HUES48 (cell line): Measurements from ENCODE around the gene IQGAP2.

Experiments
- H3K27ac ChIP-seq: one replicate; pipeline ENCODE4 v1.7.0; 2013; ENCODE audit warnings: low read depth, low read length, inconsistent platforms
- H3K27me3 ChIP-seq: 2 replicates; pipeline ENCODE4 v1.6.1; 2013; ENCODE audit warnings: mild to moderate bottlenecking, low read length; ENCODE audit not compliant: control insufficient read depth, insufficient read depth
- H3K36me3 ChIP-seq: 2 replicates; pipeline ENCODE4 v1.6.1; 2013; ENCODE audit warnings: low read length; ENCODE audit not compliant: control insufficient read depth, insufficient read depth
- H3K4me1 ChIP-seq: 2 replicates; pipeline ENCODE4 v1.6.1; 2013; ENCODE audit warnings: mild to moderate bottlenecking, low read length; ENCODE audit not compliant: control insufficient read depth, insufficient read depth
- H3K4me3 ChIP-seq: 2 replicates; pipeline ENCODE4 v1.5.1; 2013; ENCODE audit warnings: mild to moderate bottlenecking, low read depth, low read length
- H3K9ac ChIP-seq: 2 replicates; pipeline ENCODE4 v1.6.1; 2013; ENCODE audit warnings: mild to moderate bottlenecking, low read depth, low read length, moderate library complexity
- H3K9me3 ChIP-seq: 2 replicates; pipeline ENCODE4 v1.6.1; 2013; ENCODE audit warnings: low read length; ENCODE audit not compliant: control insufficient read depth, insufficient read depth

IQGAP2 gene

DNA sequence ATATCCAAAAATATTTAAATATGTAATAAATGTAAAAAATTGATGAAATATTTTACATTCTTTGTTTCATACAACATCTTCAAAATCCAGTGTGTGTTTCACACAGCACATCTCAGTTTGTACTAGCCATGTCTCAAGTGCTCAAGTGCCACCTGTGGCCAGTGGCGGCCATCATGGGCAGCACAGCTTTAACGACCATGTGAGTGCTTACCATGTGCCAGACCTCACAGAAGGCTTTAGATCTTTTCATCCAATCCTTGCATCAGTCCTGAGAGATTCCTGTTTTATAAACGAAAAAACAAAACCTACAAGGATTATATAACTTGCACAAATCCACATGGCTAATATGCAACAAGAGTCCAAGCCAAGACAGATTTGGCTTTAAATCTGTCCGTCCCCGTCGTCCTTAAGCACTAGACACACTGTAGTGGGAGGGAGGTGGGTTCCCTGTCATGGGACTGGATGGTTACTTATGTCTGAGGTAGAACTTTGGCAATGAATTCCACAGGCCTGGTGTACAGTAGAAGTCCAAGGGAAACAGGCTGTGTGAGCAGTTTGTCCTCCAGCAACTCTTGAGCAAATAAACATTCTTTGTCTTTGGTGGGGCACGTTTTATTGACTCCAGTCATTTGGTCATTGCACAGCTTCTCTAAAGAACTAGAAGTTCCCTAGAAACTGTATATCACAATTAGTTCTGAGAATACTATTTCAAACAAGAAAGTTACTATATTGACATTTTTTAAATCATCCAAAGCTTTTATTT is 287.8 kb downstream of the IQGAP2 start:
- H3K4me3 ChIP-seq: no peak overlapping the region
- H3K9ac ChIP-seq: no peak overlapping the region
- H3K27ac ChIP-seq: no peak overlapping the region
- H3K9me3 ChIP-seq: no peaks in the 10 kb centered on the region
- no peaks in the 10 kb centered on the region for H3K4me1 ChIP-seq
- peaks cover 8% of the 10 kb centered on the region; the same call in 1 of the 2 replicates for H3K36me3 ChIP-seq
- H3K27me3 ChIP-seq: no peaks in the 10 kb centered on the region

DNA sequence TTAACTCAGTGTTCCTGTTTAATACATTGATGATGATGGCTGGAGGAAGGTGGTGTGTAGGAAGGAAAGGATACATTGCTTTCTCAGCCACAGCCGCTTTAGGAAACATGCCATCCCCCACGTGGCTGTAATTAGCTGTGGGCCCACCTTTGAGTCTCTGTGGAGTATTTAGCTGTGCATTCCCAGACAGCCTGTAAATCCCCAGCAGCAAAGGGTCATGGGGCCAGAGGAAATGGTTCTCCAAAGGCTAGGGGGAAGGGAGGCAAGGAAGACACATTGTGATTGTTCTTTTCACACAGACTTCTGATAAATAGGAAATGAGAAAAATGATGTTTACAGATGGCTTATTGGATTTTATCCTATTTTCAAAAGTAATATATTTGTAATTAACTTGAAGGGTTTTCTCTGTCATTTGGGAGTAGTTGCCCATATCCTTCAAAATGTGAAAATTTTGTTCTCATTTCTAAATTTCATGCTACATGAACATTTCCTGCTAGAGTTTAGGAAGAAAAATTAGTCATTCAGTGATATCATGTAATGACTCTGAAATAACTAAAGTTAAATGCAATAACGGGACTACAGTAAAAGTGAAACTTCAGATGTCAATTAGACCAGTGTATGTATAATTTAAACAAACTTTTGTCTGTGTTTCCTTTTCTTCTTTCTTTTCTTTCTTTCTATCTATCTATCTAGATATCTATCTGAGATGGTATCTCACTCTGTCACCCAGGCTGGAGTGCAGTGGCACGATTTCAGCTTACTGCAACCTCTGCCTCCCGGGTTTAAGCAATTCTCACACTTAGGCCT is 288.6 kb downstream of the IQGAP2 start:
- no peaks in the 10 kb centered on the region for H3K4me1 ChIP-seq
- peaks cover 12% of the 10 kb centered on the region; the same call in 1 of the 2 replicates for H3K36me3 ChIP-seq
- H3K27ac ChIP-seq: no peak overlapping the region
- no peak overlapping the region for H3K4me3 ChIP-seq
- no peaks in the 10 kb centered on the region for H3K27me3 ChIP-seq
- no peaks in the 10 kb centered on the region for H3K9me3 ChIP-seq
- H3K9ac ChIP-seq: no peak overlapping the region

DNA sequence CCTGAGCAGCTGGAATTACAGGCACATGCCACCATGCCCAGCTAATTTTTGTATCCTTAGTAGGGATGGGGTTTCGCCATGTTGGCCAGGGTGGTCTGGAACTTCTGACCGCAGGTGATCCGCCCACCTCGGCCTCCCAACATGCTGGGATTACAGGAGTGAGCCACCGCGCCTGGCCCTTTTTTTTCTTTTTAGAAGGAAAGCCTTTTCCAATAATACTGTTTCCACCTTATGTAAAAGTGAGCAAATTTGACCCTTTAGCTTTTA is 289.1 kb downstream of the IQGAP2 start:
- H3K27me3 ChIP-seq: no peaks in the 10 kb centered on the region
- no peak overlapping the region for H3K27ac ChIP-seq
- H3K4me3 ChIP-seq: no peak overlapping the region
- H3K36me3 ChIP-seq: peaks cover 12% of the 10 kb centered on the region; the same call in 1 of the 2 replicates
- H3K9me3 ChIP-seq: no peaks in the 10 kb centered on the region
- H3K9ac ChIP-seq: no peak overlapping the region
- H3K4me1 ChIP-seq: no peaks in the 10 kb centered on the region

DNA sequence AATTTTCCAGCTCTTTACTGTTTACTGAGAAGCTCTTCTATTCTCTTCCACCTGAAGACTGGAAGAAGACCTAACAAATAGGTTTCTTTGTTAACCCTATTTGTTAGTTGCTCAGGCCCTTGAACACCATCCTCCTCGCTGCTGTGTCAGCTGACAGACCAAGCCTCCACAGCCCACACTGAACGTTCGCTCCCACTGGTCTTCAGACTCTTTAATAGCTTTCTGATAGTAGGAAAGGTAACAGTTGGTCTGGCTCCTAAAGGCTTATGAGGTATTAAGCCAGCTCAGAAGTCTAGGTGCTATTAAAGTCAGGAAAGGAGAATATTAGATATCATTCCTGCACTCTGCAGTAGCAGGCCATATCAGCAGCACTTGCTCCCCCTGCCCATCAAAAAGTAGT is 289.6 kb downstream of the IQGAP2 start:
- Histone ChIP-seq H3K9me3 (no peaks in the 10 kb centered on the region), H3K9ac (no peak overlapping the region), H3K4me1 (no peaks in the 10 kb centered on the region), H3K4me3 (no peak overlapping the region), H3K36me3 (peaks cover 12% of the 10 kb centered on the region; the same call in 1 of the 2 replicates), H3K27me3 (no peaks in the 10 kb centered on the region), H3K27ac (no peak overlapping the region)

DNA sequence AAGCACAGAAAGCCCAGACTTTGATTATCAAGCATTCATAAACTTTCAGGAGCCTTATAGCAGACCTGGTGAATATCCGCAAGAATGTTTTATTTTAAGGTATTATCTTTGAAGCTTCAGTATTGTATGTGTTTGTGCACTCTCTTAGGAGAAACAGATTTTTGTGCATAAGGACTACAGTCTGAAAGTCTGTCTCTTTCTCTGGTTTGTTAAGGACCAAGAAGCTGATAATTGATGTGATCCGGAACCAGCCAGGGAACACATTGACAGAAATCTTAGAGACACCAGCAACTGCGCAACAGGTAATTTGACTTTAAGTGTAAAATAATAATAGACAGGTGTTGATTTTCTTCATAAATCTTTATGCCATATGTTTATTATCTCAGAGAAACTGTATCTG is 290.1 kb downstream of the IQGAP2 start:
- H3K27ac ChIP-seq: no peak overlapping the region
- H3K27me3 ChIP-seq: no peaks in the 10 kb centered on the region
- no peak overlapping the region for H3K9ac ChIP-seq
- no peak overlapping the region for H3K4me3 ChIP-seq
- H3K4me1 ChIP-seq: no peaks in the 10 kb centered on the region
- H3K36me3 ChIP-seq: peaks cover 12% of the 10 kb centered on the region; the same call in 1 of the 2 replicates
- H3K9me3 ChIP-seq: no peaks in the 10 kb centered on the region

DNA sequence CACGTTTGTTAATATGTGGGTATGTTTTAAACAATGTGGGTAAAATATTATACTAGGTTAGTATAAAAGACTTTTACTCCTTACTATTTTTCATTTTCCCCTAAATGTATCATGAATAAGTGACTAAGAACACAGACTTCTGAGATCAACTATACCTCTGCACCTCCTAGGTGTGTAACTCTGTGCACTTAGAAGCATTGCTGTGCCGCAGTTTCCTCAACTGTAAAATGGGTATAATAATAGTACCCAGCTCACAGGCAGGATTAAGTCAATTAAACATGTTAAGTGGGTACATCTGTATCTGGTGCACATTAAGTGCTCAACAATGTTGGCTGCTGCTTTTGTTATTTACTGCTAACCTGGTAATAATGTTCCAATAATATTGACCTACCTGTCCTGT is 291.2 kb downstream of the IQGAP2 start:
- Histone ChIP-seq H3K9me3 (no peaks in the 10 kb centered on the region), H3K36me3 (peaks cover 12% of the 10 kb centered on the region; the same call in 1 of the 2 replicates), H3K4me1 (no peaks in the 10 kb centered on the region), H3K27me3 (no peaks in the 10 kb centered on the region), H3K4me3 (no peak overlapping the region), H3K27ac (no peak overlapping the region), H3K9ac (no peak overlapping the region)

DNA sequence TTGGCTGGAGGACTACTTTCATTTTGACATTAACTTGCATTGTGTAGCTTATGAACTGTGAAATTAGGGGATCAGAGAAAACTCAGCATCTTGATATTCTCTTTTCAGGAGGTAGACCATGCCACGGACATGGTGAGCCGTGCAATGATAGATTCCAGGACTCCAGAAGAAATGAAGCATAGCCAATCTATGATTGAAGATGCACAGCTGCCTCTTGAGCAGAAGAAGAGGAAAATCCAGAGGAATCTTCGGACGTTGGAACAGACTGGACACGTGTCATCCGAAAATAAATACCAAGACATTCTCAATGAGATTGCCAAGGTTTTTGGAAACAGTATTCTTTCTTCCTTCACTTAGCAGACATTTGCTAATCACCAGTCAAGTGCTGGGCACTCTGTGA is 292.3 kb downstream of the IQGAP2 start:
- no peak overlapping the region for H3K27ac ChIP-seq

DNA sequence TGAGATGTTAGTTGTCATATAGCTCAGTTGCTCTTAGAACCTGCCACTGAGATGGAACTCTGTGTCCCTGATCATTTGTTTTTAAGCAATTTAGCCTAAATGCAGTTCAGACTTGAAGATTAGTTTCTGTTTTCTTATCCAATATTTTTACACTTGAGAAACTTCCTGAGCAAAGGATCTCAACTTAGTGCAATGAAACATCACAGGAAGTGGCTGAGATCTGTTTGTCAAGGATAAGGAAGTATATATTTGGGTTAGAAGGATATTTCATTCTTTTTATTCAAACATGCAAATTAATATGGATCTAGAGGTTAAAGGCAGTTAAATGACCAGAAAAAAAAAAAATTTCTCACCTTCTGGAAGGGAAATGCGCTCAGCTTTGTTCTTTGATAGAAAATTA is 293.2 kb downstream of the IQGAP2 start:
- Histone ChIP-seq H3K9me3 (no peaks in the 10 kb centered on the region), H3K4me3 (no peak overlapping the region), H3K27me3 (no peaks in the 10 kb centered on the region), H3K4me1 (no peaks in the 10 kb centered on the region), H3K27ac (no peak overlapping the region), H3K36me3 (peaks cover 17% of the 10 kb centered on the region; the same call in 1 of the 2 replicates), H3K9ac (no peak overlapping the region)

More for the DNA sequence above, 292.3 kb downstream of the IQGAP2 start:
- H3K9me3 ChIP-seq: no peaks in the 10 kb centered on the region
- peaks cover 12% of the 10 kb centered on the region; the same call in 1 of the 2 replicates for H3K36me3 ChIP-seq
- no peaks in the 10 kb centered on the region for H3K27me3 ChIP-seq
- H3K4me1 ChIP-seq: no peaks in the 10 kb centered on the region
- no peak overlapping the region for H3K9ac ChIP-seq
- H3K4me3 ChIP-seq: no peak overlapping the region

DNA sequence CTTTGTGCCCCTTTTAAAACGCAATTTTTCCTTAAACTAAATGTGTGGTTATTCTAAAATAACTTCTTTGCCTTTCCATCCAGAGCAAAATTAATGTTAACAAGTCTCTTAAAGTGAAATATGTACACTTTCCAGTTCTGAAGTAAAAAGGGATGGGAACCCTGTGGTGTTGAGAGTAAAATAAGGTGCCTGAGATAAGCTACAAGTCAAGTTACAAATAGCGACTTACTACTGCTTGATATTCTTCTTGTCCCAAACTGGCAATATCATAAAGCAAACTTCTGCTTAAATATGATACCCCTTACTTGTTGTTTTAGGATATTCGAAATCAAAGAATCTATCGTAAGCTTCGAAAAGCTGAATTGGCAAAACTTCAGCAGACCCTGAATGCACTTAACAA is 294.6 kb downstream of the IQGAP2 start:
- H3K27ac ChIP-seq: no peak overlapping the region
- no peak overlapping the region for H3K9ac ChIP-seq
- no peak overlapping the region for H3K4me3 ChIP-seq
- H3K36me3 ChIP-seq: peaks cover 26% of the 10 kb centered on the region; the same call in 1 of the 2 replicates
- no peaks in the 10 kb centered on the region for H3K9me3 ChIP-seq
- no peaks in the 10 kb centered on the region for H3K27me3 ChIP-seq
- H3K4me1 ChIP-seq: no peaks in the 10 kb centered on the region

DNA sequence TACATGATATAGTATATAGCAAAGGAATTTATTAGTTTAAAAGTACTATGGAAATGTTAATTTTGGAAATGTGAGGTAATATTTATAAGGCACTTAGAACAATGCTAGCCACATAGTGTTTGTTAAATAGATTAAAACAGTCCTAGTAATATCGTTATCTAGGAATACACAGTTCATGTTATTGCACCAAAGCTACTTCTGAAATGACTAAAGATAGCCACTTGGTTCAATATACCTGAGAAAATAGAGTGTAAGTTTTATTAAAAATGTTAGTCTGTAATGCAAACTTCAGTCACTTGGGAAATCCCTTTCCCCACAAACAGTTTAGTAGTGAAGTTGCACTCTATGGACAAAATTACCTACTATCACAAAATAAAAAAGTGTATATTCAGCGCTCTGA is 297.5 kb downstream of the IQGAP2 start:
- peaks cover 5% of the 10 kb centered on the region; the same call in 1 of the 2 replicates for H3K4me1 ChIP-seq
- no peaks in the 10 kb centered on the region for H3K27me3 ChIP-seq
- no peak overlapping the region for H3K4me3 ChIP-seq
- H3K36me3 ChIP-seq: peaks cover 19% of the 10 kb centered on the region; the same call in 1 of the 2 replicates
- no peak overlapping the region for H3K27ac ChIP-seq
- no peak overlapping the region for H3K9ac ChIP-seq
- H3K9me3 ChIP-seq: no peaks in the 10 kb centered on the region

DNA sequence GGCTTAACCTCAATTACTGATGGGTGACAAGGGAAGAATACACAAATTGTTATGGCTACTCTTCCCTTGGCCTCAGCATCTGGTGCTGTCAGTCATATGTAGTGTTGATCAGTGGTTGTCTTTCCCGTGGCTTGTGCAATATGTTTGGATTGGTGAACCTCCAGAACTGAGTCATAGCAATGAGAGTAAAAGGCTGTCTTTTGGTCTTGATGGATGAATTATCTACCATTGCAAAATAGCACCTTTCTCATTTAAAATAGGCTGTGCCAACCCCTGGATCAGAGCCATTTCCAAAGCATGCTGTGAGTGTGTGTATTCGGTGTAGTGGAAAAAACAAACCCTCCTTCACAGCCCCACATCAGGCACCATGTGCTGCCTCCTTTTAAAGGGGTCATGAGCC is 298.2 kb downstream of the IQGAP2 start:
- H3K4me3 ChIP-seq: no peak overlapping the region
- no peaks in the 10 kb centered on the region for H3K9me3 ChIP-seq
- H3K27ac ChIP-seq: no peak overlapping the region
- H3K4me1 ChIP-seq: peaks cover 5% of the 10 kb centered on the region; the same call in 1 of the 2 replicates
- peaks cover 17% of the 10 kb centered on the region; the same call in 1 of the 2 replicates for H3K36me3 ChIP-seq
- H3K9ac ChIP-seq: no peak overlapping the region
- H3K27me3 ChIP-seq: no peaks in the 10 kb centered on the region
